ENCODE results near the gene LATS2.

DNA sequence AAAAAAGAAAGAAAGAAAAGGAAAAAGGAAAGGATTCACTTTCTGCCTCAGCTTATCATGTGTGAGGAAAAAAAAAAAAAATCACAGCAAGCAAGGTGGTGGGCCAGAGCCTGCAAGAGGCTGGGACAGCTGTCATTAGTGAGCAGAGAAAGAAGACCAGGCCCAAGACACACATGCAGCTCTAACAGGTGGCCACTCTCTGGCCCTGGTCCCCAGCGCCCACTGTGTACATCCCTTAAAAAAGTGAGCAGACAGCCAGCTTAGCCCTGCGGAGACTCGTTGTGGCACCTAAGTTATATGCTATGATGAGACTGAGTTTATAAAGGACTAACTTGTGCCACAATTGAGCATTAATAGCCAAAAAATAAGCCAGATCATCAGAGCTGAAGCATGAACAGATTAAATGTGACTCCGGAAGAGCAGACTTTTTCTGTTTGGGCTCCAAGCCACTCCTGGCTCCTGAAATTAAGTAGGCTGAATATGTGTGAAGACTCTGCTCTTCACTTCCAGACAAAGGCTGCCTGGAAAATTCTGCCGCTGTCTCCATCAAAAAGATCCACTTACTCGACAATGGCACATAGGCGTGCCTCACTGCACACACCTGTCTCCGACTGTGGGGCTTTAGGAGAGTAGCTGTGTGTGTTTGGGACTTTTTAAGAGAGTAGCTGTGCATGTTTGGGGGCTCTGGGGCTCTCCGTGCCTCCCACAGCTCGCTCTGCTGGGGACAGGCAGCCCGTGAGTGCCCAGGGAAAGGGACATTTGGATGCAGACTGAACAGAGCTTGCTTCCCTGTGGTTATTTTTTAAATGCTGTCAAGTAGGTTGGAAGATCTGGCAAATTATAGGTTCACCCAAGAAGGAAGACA is 55.0 kb downstream of the LATS2 start:
- TF ChIP-seq CTCF (IDR thresholded peaks at IDR 0.05; ENCODE audit: low read depth, low read length) (no peak), EZH2phosphoT487 (IDR thresholded peaks at IDR 0.05; ENCODE audit: low read depth) (no peak)
